H1 (cell line): ENCODE measurements around the gene DICER1. TPM values are rescaled to one million over a fixed set of nuclear protein-coding genes. Genes with fewer than 3 reads are reported as not detected.

Experiments used
- CTBP2 ChIP-seq: IDR thresholded peaks from 2 replicates; pipeline ENCODE4 v1.7.0; 2011; ENCODE audit warnings: borderline replicate concordance, mild to moderate bottlenecking, moderate library complexity, mixed read lengths, low read length; ENCODE audit not compliant: insufficient read depth, insufficient read length
- polyA plus RNA-seq, 7 experiments: library from polyadenylated mRNA; depleted of rRNA in 3 of 7; stranded (reverse) in 5 of 7; unstranded in 2 of 7; fragments of >200 nt in 5 of 7; fragments of 200-250 nt in 2 of 7; gene quantifications; 1 replicate in 5 of 7; 2 replicates in 1 of 7; 4 replicates in 1 of 7; pipeline versions ENCODE4 v1.2.1 to v1.2.3, GENCODE V29; 2011 to 2013; ENCODE audit warnings: missing spikeins in 2 of 7, mixed read lengths in 2 of 7
- total RNA-seq: library from RNA; stranded (reverse); fragmentation: NEBNext Ultra II Directional; extraction: Animal tissue kit (Norgen Biotek cat#: 25700); gene quantifications from 2 replicates; pipeline ENCODE4 v1.2.1, GENCODE V29; 2021

DICER1 gene
- total and polyA plus RNA-seq, 2 of the 8 experiments (the other 6 are each of a cell fraction or from before 2014, with no cell fraction given), result 11.9 to 61.8 TPM

GRCh38 chr14:95039993-95040348 lies 117.4 kb downstream of the DICER1 start (continued):
- TF ChIP-seq CTBP2, result no peak
